ENCODE data around the gene HTR6. TPM values are rescaled to one million over a fixed set of nuclear protein-coding genes. Genes with fewer than 3 reads are reported as not detected.
"Not testable (repeated sequence)": the region's sequence is repeated elsewhere in the genome, so short reads cannot be mapped to it uniquely, and the experiment has no call there.

HTR6 gene
- polyA plus RNA-seq, 1 donor (not counting 4 experiments of a cell fraction or from before 2014, with no cell fraction given), result not detected

DNA sequence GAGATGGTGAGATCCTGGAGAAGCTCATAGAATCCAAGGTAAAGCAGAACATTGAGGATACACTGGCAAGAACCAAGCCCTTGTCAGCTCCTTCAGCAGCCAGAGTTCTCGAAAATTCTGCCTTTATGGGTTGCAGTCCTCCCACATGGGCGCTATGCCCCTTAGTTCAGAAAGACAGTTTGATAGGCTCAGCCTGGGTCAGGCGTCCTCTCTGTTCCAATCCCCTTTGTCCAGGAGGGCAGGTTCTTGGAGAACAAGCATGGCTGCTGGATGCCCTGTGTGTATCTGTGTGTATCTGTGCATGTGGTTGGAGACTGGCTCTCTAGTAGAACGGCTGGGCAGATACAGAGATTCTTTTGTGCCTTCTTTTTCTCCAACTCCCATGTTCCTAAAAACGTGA lies 28.6 kb upstream of the HTR6 start:
- dilution Hi-C loops (cut with MboI; ENCODE audit: extremely low pct_ligation_motif_present, low sequenced_read_pairs), result loop anchor here (25.0 kb wide), 1 partner anchor 199 kb away; no protein-coding TSS in a partner anchor
- Histone ChIP-seq H3K9me1 (ENCODE audit: control insufficient read depth, extremely low read depth, insufficient read depth, low read length) (no peaks in the 10 kb centered on the region), H3K4me3 (ENCODE audit: control insufficient read depth in 2 of 3, extremely low read depth in 1 of 3, insufficient read depth in 2 of 3, low read depth in 1 of 3, low read length in 3 of 3) (no peak overlapping the region), H3K36me3 (ENCODE audit: control insufficient read depth in 2 of 2, extremely low read depth in 1 of 2, insufficient read depth in 2 of 2, low read length in 2 of 2) (no peaks in the 10 kb centered on the region), H3K27ac (ENCODE audit: control insufficient read depth, insufficient read depth, low read length) (no peak overlapping the region), H3K79me2 (ENCODE audit: control insufficient read depth, insufficient read depth, low read length) (no peaks in the 10 kb centered on the region), H3K27me3 (ENCODE audit: control insufficient read depth, extremely low read depth, insufficient read depth, low read length) (no peaks in the 10 kb centered on the region), H2AFZ (ENCODE audit: control insufficient read depth, low read length) (no peak overlapping the region), H3K4me2 (ENCODE audit: control insufficient read depth, extremely low read depth, insufficient read depth, low read depth, low read length) (no peak overlapping the region), H3K9ac (ENCODE audit: control insufficient read depth, extremely low read depth, insufficient read depth, low read length) (no peak overlapping the region), H3K4me1 (ENCODE audit: control insufficient read depth, extremely low read depth, insufficient read depth, low read length) (peaks cover 17% of the 10 kb centered on the region), H3K9me3 (ENCODE audit: control insufficient read depth, low read depth, low read length) (no peaks in the 10 kb centered on the region), H4K20me1 (ENCODE audit: control insufficient read depth, extremely low read depth, insufficient read depth, low read length) (no peaks in the 10 kb centered on the region)
- FAIRE-seq (no peak), DNase-seq (ENCODE audit: low read depth, low spot score) (no peak)
- TF ChIP-seq EZH2 (IDR thresholded peaks at IDR 0.05; ENCODE audit: low read length), result no peak
- TF ChIP-seq, protein P1, sequence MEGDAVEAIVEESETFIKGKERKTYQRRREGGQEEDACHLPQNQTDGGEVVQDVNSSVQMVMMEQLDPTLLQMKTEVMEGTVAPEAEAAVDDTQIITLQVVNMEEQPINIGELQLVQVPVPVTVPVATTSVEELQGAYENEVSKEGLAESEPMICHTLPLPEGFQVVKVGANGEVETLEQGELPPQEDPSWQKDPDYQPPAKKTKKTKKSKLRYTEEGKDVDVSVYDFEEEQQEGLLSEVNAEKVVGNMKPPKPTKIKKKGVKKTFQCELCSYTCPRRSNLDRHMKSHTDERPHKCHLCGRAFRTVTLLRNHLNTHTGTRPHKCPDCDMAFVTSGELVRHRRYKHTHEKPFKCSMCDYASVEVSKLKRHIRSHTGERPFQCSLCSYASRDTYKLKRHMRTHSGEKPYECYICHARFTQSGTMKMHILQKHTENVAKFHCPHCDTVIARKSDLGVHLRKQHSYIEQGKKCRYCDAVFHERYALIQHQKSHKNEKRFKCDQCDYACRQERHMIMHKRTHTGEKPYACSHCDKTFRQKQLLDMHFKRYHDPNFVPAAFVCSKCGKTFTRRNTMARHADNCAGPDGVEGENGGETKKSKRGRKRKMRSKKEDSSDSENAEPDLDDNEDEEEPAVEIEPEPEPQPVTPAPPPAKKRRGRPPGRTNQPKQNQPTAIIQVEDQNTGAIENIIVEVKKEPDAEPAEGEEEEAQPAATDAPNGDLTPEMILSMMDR (optimal IDR thresholded peaks at IDR 0.05 in 1 of 3, IDR thresholded peaks at IDR 0.05 in 1 of 3, conservative IDR thresholded peaks at IDR 0.05 in 1 of 3; ENCODE audit: extremely low read depth in 1 of 3, insufficient read depth in 2 of 3, low read length in 3 of 3), result no peak

DNA sequence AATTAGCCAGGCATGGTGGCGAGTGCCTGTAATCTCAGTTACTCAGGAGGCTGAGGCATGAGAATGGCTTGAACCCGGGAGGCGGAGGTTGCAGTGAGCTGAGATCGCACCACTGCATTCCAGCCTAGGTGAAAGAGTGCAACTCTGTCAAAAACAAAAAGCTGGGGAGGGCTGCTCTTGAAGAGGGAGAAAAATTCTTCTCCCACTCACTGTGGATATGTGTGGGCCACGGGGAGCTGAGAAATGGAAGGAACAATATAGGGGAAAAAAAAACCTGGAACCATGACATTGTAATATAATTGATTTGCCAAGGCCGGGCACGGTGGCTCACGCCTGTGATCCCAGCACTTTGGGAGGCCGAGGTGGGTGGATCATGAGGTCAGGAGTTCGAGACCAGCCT lies 27.9 kb upstream of the HTR6 start:
- not testable (repeated sequence) for H3K9ac ChIP-seq (ENCODE audit: control insufficient read depth, extremely low read depth, insufficient read depth, low read length); H3K27me3 ChIP-seq (ENCODE audit: control insufficient read depth, extremely low read depth, insufficient read depth, low read length); H2AFZ ChIP-seq (ENCODE audit: control insufficient read depth, low read length); FAIRE-seq; DNase-seq (ENCODE audit: low read depth, low spot score); H3K36me3 ChIP-seq (ENCODE audit: control insufficient read depth in 2 of 2, extremely low read depth in 1 of 2, insufficient read depth in 2 of 2, low read length in 2 of 2); H3K9me1 ChIP-seq (ENCODE audit: control insufficient read depth, extremely low read depth, insufficient read depth, low read length); H3K27ac ChIP-seq (ENCODE audit: control insufficient read depth, insufficient read depth, low read length); H3K4me2 ChIP-seq (ENCODE audit: control insufficient read depth, extremely low read depth, insufficient read depth, low read depth, low read length); H3K79me2 ChIP-seq (ENCODE audit: control insufficient read depth, insufficient read depth, low read length); H3K9me3 ChIP-seq (ENCODE audit: control insufficient read depth, low read depth, low read length); H3K4me3 ChIP-seq (ENCODE audit: control insufficient read depth in 2 of 3, extremely low read depth in 1 of 3, insufficient read depth in 2 of 3, low read depth in 1 of 3, low read length in 3 of 3); H4K20me1 ChIP-seq (ENCODE audit: control insufficient read depth, extremely low read depth, insufficient read depth, low read length)
- peaks cover 19% of the 10 kb centered on the region for H3K4me1 ChIP-seq (ENCODE audit: control insufficient read depth, extremely low read depth, insufficient read depth, low read length)
- dilution Hi-C loops (cut with MboI; ENCODE audit: extremely low pct_ligation_motif_present, low sequenced_read_pairs), result loop anchor here (25.0 kb wide), 1 partner anchor 199 kb away; no protein-coding TSS in a partner anchor

DNA sequence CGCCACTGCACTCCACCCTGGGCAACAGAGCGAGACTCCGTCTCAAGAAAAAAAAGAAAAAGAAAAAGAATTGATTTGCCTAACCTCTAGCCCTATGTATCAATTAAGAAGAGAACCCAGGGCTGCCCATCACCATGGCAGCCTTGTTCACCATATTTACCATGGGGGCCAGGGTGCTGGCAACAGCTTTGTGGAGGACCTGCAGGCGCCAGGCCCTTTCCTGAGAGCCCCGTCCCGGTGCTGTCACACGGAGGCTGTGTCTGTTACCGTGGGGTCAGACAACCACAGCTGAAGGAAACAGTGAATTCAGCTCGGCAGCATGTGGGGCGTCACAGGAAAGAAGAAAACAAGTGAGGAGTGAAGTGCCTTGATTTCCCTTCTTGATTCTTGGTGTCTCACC lies 27.1 kb upstream of the HTR6 start:
- no peak overlapping the region for H3K4me2 ChIP-seq (ENCODE audit: control insufficient read depth, extremely low read depth, insufficient read depth, low read depth, low read length)
- no peak for FAIRE-seq
- no peak overlapping the region for H2AFZ ChIP-seq (ENCODE audit: control insufficient read depth, low read length)
- no peaks in the 10 kb centered on the region for H4K20me1 ChIP-seq (ENCODE audit: control insufficient read depth, extremely low read depth, insufficient read depth, low read length)
- no peaks in the 10 kb centered on the region for H3K79me2 ChIP-seq (ENCODE audit: control insufficient read depth, insufficient read depth, low read length)
- TF ChIP-seq EZH2 (IDR thresholded peaks at IDR 0.05; ENCODE audit: low read length), result no peak
- H3K27ac ChIP-seq (ENCODE audit: control insufficient read depth, insufficient read depth, low read length), result no peak overlapping the region
- no peaks in the 10 kb centered on the region for H3K27me3 ChIP-seq (ENCODE audit: control insufficient read depth, extremely low read depth, insufficient read depth, low read length)
- no peak overlapping the region for H3K9ac ChIP-seq (ENCODE audit: control insufficient read depth, extremely low read depth, insufficient read depth, low read length)
- DNase-seq (ENCODE audit: low read depth, low spot score), result no peak
- no peaks in the 10 kb centered on the region for H3K9me3 ChIP-seq (ENCODE audit: control insufficient read depth, low read depth, low read length)
- peaks cover 19% of the 10 kb centered on the region for H3K4me1 ChIP-seq (ENCODE audit: control insufficient read depth, extremely low read depth, insufficient read depth, low read length)
- dilution Hi-C loops (cut with MboI; ENCODE audit: extremely low pct_ligation_motif_present, low sequenced_read_pairs), result loop anchor here (25.0 kb wide), 1 partner anchor 200 kb away; no protein-coding TSS in a partner anchor
- H3K9me1 ChIP-seq (ENCODE audit: control insufficient read depth, extremely low read depth, insufficient read depth, low read length), result no peaks in the 10 kb centered on the region
- no peak overlapping the region for H3K4me3 ChIP-seq (ENCODE audit: control insufficient read depth in 2 of 3, extremely low read depth in 1 of 3, insufficient read depth in 2 of 3, low read depth in 1 of 3, low read length in 3 of 3)
- no peaks in the 10 kb centered on the region for H3K36me3 ChIP-seq (ENCODE audit: control insufficient read depth in 2 of 2, extremely low read depth in 1 of 2, insufficient read depth in 2 of 2, low read length in 2 of 2)

DNA sequence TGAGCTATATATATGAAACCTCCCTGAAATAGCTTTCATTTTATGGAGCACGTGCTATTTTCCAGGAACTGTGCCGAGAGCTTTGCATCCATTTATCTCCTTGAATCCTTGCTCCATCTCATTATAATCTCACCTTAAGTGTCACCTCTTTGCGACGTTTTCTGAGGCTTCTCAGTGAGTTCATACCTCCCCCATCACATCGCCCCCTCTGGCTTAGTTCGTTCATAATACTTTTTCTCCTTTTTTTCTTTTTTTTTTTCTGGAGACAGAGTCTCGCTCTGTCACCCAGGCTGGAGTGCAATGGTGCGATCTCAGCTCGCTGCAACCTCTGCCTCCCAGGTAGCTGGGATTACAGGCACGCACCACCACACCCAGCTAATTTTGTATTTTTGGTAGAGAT lies 25.4 kb upstream of the HTR6 start:
- H3K36me3 ChIP-seq (ENCODE audit: control insufficient read depth in 2 of 2, extremely low read depth in 1 of 2, insufficient read depth in 2 of 2, low read length in 2 of 2); H4K20me1 ChIP-seq (ENCODE audit: control insufficient read depth, extremely low read depth, insufficient read depth, low read length); FAIRE-seq; H3K4me3 ChIP-seq (ENCODE audit: control insufficient read depth in 2 of 3, extremely low read depth in 1 of 3, insufficient read depth in 2 of 3, low read depth in 1 of 3, low read length in 3 of 3); H3K79me2 ChIP-seq (ENCODE audit: control insufficient read depth, insufficient read depth, low read length); H3K9ac ChIP-seq (ENCODE audit: control insufficient read depth, extremely low read depth, insufficient read depth, low read length); H3K27ac ChIP-seq (ENCODE audit: control insufficient read depth, insufficient read depth, low read length); DNase-seq (ENCODE audit: low read depth, low spot score); H3K27me3 ChIP-seq (ENCODE audit: control insufficient read depth, extremely low read depth, insufficient read depth, low read length); H3K9me1 ChIP-seq (ENCODE audit: control insufficient read depth, extremely low read depth, insufficient read depth, low read length); H3K9me3 ChIP-seq (ENCODE audit: control insufficient read depth, low read depth, low read length); H2AFZ ChIP-seq (ENCODE audit: control insufficient read depth, low read length); H3K4me2 ChIP-seq (ENCODE audit: control insufficient read depth, extremely low read depth, insufficient read depth, low read depth, low read length): not testable (repeated sequence)
- H3K4me1 ChIP-seq (ENCODE audit: control insufficient read depth, extremely low read depth, insufficient read depth, low read length), result peaks cover 30% of the 10 kb centered on the region
- dilution Hi-C loops (cut with MboI; ENCODE audit: extremely low pct_ligation_motif_present, low sequenced_read_pairs), result loop anchor here (25.0 kb wide), 1 partner anchor 202 kb away; no protein-coding TSS in a partner anchor

All from keratinocyte (primary cell).